Measurements from ENCODE around the gene CEP43. TPM values are rescaled to one million over a fixed set of nuclear protein-coding genes. Genes with fewer than 3 reads are reported as not detected.

Gene CEP43
- total and polyA plus RNA-seq, 2 of the 8 experiments (the other 6 are each of a cell fraction or from before 2014, with no cell fraction given): 12.0 to 31.2 TPM

DNA sequence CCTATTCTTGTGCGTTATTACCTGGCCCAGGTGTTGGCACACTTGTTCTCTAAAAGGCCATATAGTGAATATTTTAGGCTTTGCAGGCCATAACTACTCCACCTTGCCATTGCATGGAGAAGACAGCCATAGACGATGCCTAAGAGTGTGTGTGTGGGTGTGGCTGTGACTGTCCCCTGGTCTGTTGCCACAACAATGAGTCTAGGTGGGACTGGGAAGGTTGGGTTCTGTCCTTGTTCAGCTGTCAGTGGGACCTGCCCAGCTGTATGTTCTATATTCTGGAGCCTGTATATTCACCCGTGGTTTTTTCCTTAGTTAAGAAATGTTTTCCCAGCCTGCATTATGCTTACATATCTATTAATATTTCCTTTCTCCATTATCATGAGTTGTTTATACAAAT is 38.6 kb downstream of the CEP43 start:
- Histone ChIP-seq H3K9ac (replicated peaks in 1 of 4; ENCODE audit: extremely low read depth in 1 of 4, low read depth in 3 of 4, low read length in 3 of 4) (no peak overlapping the region; a peak in 1 of 7 replicates), H2BK20ac (ENCODE audit: low read length) (no peak overlapping the region), H2BK120ac (replicated peaks; ENCODE audit: low read depth, low read length) (no peak overlapping the region), H3K14ac (ENCODE audit: insufficient read length) (no peak overlapping the region), H3K4me2 (ENCODE audit: insufficient read depth in 1 of 2, low read depth in 2 of 2, low read length in 2 of 2) (no peak overlapping the region), H2BK12ac (ENCODE audit: low read depth, low read length) (no peak overlapping the region), H2AFZ (ENCODE audit: low read length) (no peak overlapping the region), H3K4me3 (ENCODE audit: extremely low read depth in 1 of 4, insufficient read depth in 2 of 4, low read depth in 3 of 4, low read length in 4 of 4) (no peak overlapping the region), H3K23me2 (ENCODE audit: low read depth, low read length) (no peaks in the 10 kb centered on the region), H3K27ac (ENCODE audit: low read depth, low read length) (no peak overlapping the region), H4K91ac (replicated peaks; ENCODE audit: insufficient read length, low read length) (no peak overlapping the region), H3K36me3 (ENCODE audit: control insufficient read depth in 2 of 4, insufficient read depth in 4 of 4, low read length in 3 of 4) (peaks cover 7 to 55% (median 24%) of the 10 kb centered on the region in 4 experiments; a peak in 6 of 8 replicates), H3K18ac (ENCODE audit: extremely low read depth, low read length) (no peak overlapping the region), H4K8ac (ENCODE audit: extremely low read depth, insufficient read depth, low read length) (no peak overlapping the region), H3K79me1 (ENCODE audit: low read depth, low read length) (no peaks in the 10 kb centered on the region), H3K23ac (ENCODE audit: insufficient read length) (no peak overlapping the region), H3K56ac (replicated peaks; ENCODE audit: insufficient read length, low read depth, low read length) (no peak overlapping the region), H2BK5ac (ENCODE audit: low read depth, low read length) (no peak overlapping the region), H4K5ac (ENCODE audit: insufficient read length, low read depth, low read length) (no peak overlapping the region), H4K20me1 (replicated peaks in 1 of 2; ENCODE audit: control insufficient read depth in 1 of 2, insufficient read depth in 2 of 2, low read length in 2 of 2) (peaks cover 0 to 2% of the 10 kb centered on the region in 2 experiments), H3K79me2 (ENCODE audit: control insufficient read depth in 1 of 2, insufficient read depth in 2 of 2, low read length in 2 of 2) (no peaks in the 10 kb centered on the region), H2BK15ac (ENCODE audit: low read length) (no peak overlapping the region), H3K27me3 (replicated peaks in 1 of 4; ENCODE audit: control insufficient read depth in 3 of 4, extremely low read depth in 1 of 4, insufficient read depth in 3 of 4, low read length in 3 of 4) (no peaks in the 10 kb centered on the region), H2AK5ac (ENCODE audit: low read depth, low read length) (no peak overlapping the region), H3K4ac (replicated peaks; ENCODE audit: insufficient read length, low read depth, low read length) (no peak overlapping the region), H3K9me3 (ENCODE audit: insufficient read depth in 2 of 2, low read depth in 1 of 2, low read length in 1 of 2) (no peaks in the 10 kb centered on the region), H3K4me1 (replicated peaks in 1 of 4; ENCODE audit: control insufficient read depth in 3 of 4, insufficient read depth in 4 of 4, low read length in 3 of 4) (no peaks in the 10 kb centered on the region; a peak in 1 of 7 replicates)
- DNase-seq (ENCODE audit: low read depth in 1 of 2, low spot score in 2 of 2): no peak
- ChIA-PET POLR2A (ENCODE audit: partially characterized antibody) (no interaction called here), CTCF (ENCODE audit: partially characterized antibody) (no interaction called here)
- WGBS, 2 experiments (ENCODE audit: extremely low coverage in 1 of 2, insufficient coverage in 1 of 2, insufficient read length in 1 of 2, insufficient replicate concordance in 2 of 2, low coverage in 1 of 2, low lambda C conversion rate in 2 of 2, missing lambda C conversion rate in 1 of 2): 85% methylated on average over 3 of the region's 3 CpGs; no CpG with 5 or more reads in 1 of the 2 experiments
- TF ChIP-seq SAP30 (IDR thresholded peaks at IDR 0.05; ENCODE audit: insufficient read depth, insufficient replicate concordance, low read length): no peak
- TF ChIP-seq, protein P1, sequence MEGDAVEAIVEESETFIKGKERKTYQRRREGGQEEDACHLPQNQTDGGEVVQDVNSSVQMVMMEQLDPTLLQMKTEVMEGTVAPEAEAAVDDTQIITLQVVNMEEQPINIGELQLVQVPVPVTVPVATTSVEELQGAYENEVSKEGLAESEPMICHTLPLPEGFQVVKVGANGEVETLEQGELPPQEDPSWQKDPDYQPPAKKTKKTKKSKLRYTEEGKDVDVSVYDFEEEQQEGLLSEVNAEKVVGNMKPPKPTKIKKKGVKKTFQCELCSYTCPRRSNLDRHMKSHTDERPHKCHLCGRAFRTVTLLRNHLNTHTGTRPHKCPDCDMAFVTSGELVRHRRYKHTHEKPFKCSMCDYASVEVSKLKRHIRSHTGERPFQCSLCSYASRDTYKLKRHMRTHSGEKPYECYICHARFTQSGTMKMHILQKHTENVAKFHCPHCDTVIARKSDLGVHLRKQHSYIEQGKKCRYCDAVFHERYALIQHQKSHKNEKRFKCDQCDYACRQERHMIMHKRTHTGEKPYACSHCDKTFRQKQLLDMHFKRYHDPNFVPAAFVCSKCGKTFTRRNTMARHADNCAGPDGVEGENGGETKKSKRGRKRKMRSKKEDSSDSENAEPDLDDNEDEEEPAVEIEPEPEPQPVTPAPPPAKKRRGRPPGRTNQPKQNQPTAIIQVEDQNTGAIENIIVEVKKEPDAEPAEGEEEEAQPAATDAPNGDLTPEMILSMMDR (IDR thresholded peaks at IDR 0.05; ENCODE audit: control extremely low read depth in 1 of 3, insufficient read depth in 1 of 3, low read depth in 1 of 3, low read length in 3 of 3): no peak
- TF ChIP-seq GTF2F1 (IDR thresholded peaks at IDR 0.05; ENCODE audit: borderline replicate concordance, low read depth, low read length): no peak
- TF ChIP-seq EP300 (IDR thresholded peaks at IDR 0.05; ENCODE audit: borderline replicate concordance in 1 of 2, low read depth in 2 of 2, low read length in 2 of 2): no peak
- TF ChIP-seq JUND (IDR thresholded peaks at IDR 0.05; ENCODE audit: low read length): no peak
- TF ChIP-seq CHD1 (IDR thresholded peaks at IDR 0.05; ENCODE audit: low read depth, low read length): no peak
- no peak for TF ChIP-seq KDM4A (IDR thresholded peaks at IDR 0.05; ENCODE audit: low read depth, low read length, severe bottlenecking)
- no peak for TF ChIP-seq YY1 (IDR thresholded peaks at IDR 0.05; ENCODE audit: low read depth, low read length)
- TF ChIP-seq, protein P2, sequence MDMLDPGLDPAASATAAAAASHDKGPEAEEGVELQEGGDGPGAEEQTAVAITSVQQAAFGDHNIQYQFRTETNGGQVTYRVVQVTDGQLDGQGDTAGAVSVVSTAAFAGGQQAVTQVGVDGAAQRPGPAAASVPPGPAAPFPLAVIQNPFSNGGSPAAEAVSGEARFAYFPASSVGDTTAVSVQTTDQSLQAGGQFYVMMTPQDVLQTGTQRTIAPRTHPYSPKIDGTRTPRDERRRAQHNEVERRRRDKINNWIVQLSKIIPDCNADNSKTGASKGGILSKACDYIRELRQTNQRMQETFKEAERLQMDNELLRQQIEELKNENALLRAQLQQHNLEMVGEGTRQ (IDR thresholded peaks at IDR 0.05; ENCODE audit: low read length): no peak
- FAIRE-seq: no peak
